Measurements from ENCODE around the gene ELF1.

Gene ELF1

GRCh38 chr13:40960716-40961115 lies 58.4 kb downstream of the ELF1 start:
- Histone ChIP-seq H2BK12ac (ENCODE audit: low read length in 2 of 2) (no peak overlapping the region), H2BK120ac (ENCODE audit: low read depth, low read length) (no peak overlapping the region), H3K23ac (ENCODE audit: low read length in 2 of 2) (no peak overlapping the region), H3K18ac (ENCODE audit: low read depth in 1 of 2, low read length in 2 of 2) (no peak overlapping the region), H3K79me1 (replicated peaks; ENCODE audit: low read length, poor library complexity, severe bottlenecking) (peaks cover 5% of the 10 kb centered on the region), H3K4ac (ENCODE audit: low read depth in 1 of 2, low read length in 2 of 2) (no peak overlapping the region), H3K27ac (ENCODE audit: low read length, poor library complexity, severe bottlenecking) (no peak overlapping the region), H3K9ac (ENCODE audit: low read length) (no peak overlapping the region), H3K27me3 (ENCODE audit: control insufficient read depth in 1 of 2, insufficient read depth in 1 of 2, low read length in 2 of 2) (no peaks in the 10 kb centered on the region), H3K4me1 (ENCODE audit: control insufficient read depth, insufficient read depth, low read depth, low read length) (no peaks in the 10 kb centered on the region), H4K91ac (ENCODE audit: low read length) (no peak overlapping the region), H3K4me2 (ENCODE audit: low read length, poor library complexity, severe bottlenecking) (no peak overlapping the region), H2BK15ac (ENCODE audit: low read depth, poor library complexity, severe bottlenecking) (no peak overlapping the region), H3K36me3 (ENCODE audit: control insufficient read depth in 1 of 2, insufficient read depth in 2 of 2, low read depth in 1 of 2, low read length in 2 of 2) (peaks cover 0 to 16% of the 10 kb centered on the region in 2 experiments), H3K4me3 (ENCODE audit: insufficient read depth in 1 of 2, low read depth in 1 of 2, low read length in 2 of 2) (no peak overlapping the region), H2AK5ac (ENCODE audit: low read length, severe bottlenecking) (no peak overlapping the region), H3K9me3 (ENCODE audit: control insufficient read depth, low read length) (no peaks in the 10 kb centered on the region), H2BK5ac (ENCODE audit: low read depth, low read length, poor library complexity, severe bottlenecking) (no peak overlapping the region), H2AFZ (ENCODE audit: low read depth, low read length) (no peak overlapping the region), H4K8ac (ENCODE audit: low read length) (no peak overlapping the region), H3K14ac (ENCODE audit: low read length in 2 of 2) (no peak overlapping the region)
- 93% methylated on average over 2 of the region's 3 CpGs for WGBS
- DNase-seq: no peak

- DNase-seq: no peak
- WGBS: 97% methylated on average over 5 of the region's 5 CpGs
Measured at GRCh38 chr13:40958655-40959054, 60.5 kb downstream of the ELF1 start.

GRCh38 chr13:40946485-40946884 lies 72.6 kb downstream of the ELF1 start:
- no peak overlapping the region for H3K4ac ChIP-seq (ENCODE audit: low read depth in 1 of 2, low read length in 2 of 2)
- H3K4me3 ChIP-seq (ENCODE audit: insufficient read depth in 1 of 2, low read depth in 1 of 2, low read length in 2 of 2): no peak overlapping the region
- no peak overlapping the region for H3K27ac ChIP-seq (ENCODE audit: low read length, poor library complexity, severe bottlenecking)
- no peaks in the 10 kb centered on the region for H3K9me3 ChIP-seq (ENCODE audit: control insufficient read depth, low read length)
- H3K36me3 ChIP-seq (ENCODE audit: control insufficient read depth in 1 of 2, insufficient read depth in 2 of 2, low read depth in 1 of 2, low read length in 2 of 2): peaks cover 21 to 92% of the 10 kb centered on the region in 2 experiments
- peaks cover 33% of the 10 kb centered on the region for H3K79me1 ChIP-seq (replicated peaks; ENCODE audit: low read length, poor library complexity, severe bottlenecking)
- H3K18ac ChIP-seq (ENCODE audit: low read depth in 1 of 2, low read length in 2 of 2): no peak overlapping the region
- peak overlapping the region in 1 of 2 experiments; percentile 52 for H3K23ac ChIP-seq (ENCODE audit: low read length in 2 of 2)
- no peaks in the 10 kb centered on the region for H3K4me1 ChIP-seq (ENCODE audit: control insufficient read depth, insufficient read depth, low read depth, low read length)
- H2BK5ac ChIP-seq (ENCODE audit: low read depth, low read length, poor library complexity, severe bottlenecking): no peak overlapping the region
- no peak for DNase-seq
- H3K27me3 ChIP-seq (ENCODE audit: control insufficient read depth in 1 of 2, insufficient read depth in 1 of 2, low read length in 2 of 2): no peaks in the 10 kb centered on the region
- no peak overlapping the region for H2BK12ac ChIP-seq (ENCODE audit: low read length in 2 of 2)
- no peak overlapping the region for H2BK120ac ChIP-seq (ENCODE audit: low read depth, low read length)
- H2AFZ ChIP-seq (ENCODE audit: low read depth, low read length): no peak overlapping the region
- no peak overlapping the region for H3K9ac ChIP-seq (ENCODE audit: low read length)
- no peak overlapping the region for H3K4me2 ChIP-seq (ENCODE audit: low read length, poor library complexity, severe bottlenecking)
- H3K14ac ChIP-seq (ENCODE audit: low read length in 2 of 2): no peak overlapping the region
- no peak overlapping the region for H4K91ac ChIP-seq (ENCODE audit: low read length)
- H2BK15ac ChIP-seq (ENCODE audit: low read depth, poor library complexity, severe bottlenecking): no peak overlapping the region
- no peak overlapping the region for H2AK5ac ChIP-seq (ENCODE audit: low read length, severe bottlenecking)
- H4K8ac ChIP-seq (ENCODE audit: low read length): no peak overlapping the region
- WGBS: no CpG with 5 or more reads among the region's 1 CpG

More at GRCh38 chr13:40958655-40959054, 60.5 kb downstream of the ELF1 start:
- Histone ChIP-seq H3K23ac (ENCODE audit: low read length in 2 of 2) (no peak overlapping the region), H3K4ac (ENCODE audit: low read depth in 1 of 2, low read length in 2 of 2) (no peak overlapping the region), H3K4me3 (ENCODE audit: insufficient read depth in 1 of 2, low read depth in 1 of 2, low read length in 2 of 2) (no peak overlapping the region), H3K27ac (ENCODE audit: low read length, poor library complexity, severe bottlenecking) (no peak overlapping the region), H3K18ac (ENCODE audit: low read depth in 1 of 2, low read length in 2 of 2) (no peak overlapping the region), H3K4me2 (ENCODE audit: low read length, poor library complexity, severe bottlenecking) (no peak overlapping the region), H2AK5ac (ENCODE audit: low read length, severe bottlenecking) (no peak overlapping the region), H3K4me1 (ENCODE audit: control insufficient read depth, insufficient read depth, low read depth, low read length) (no peaks in the 10 kb centered on the region), H2BK5ac (ENCODE audit: low read depth, low read length, poor library complexity, severe bottlenecking) (no peak overlapping the region), H4K91ac (ENCODE audit: low read length) (no peak overlapping the region), H3K79me1 (replicated peaks; ENCODE audit: low read length, poor library complexity, severe bottlenecking) (peaks cover 4% of the 10 kb centered on the region), H4K8ac (ENCODE audit: low read length) (no peak overlapping the region), H3K36me3 (ENCODE audit: control insufficient read depth in 1 of 2, insufficient read depth in 2 of 2, low read depth in 1 of 2, low read length in 2 of 2) (peaks cover 0 to 22% of the 10 kb centered on the region in 2 experiments), H2BK15ac (ENCODE audit: low read depth, poor library complexity, severe bottlenecking) (no peak overlapping the region), H3K9ac (ENCODE audit: low read length) (no peak overlapping the region), H2BK12ac (ENCODE audit: low read length in 2 of 2) (no peak overlapping the region), H2BK120ac (ENCODE audit: low read depth, low read length) (no peak overlapping the region), H2AFZ (ENCODE audit: low read depth, low read length) (no peak overlapping the region), H3K27me3 (ENCODE audit: control insufficient read depth in 1 of 2, insufficient read depth in 1 of 2, low read length in 2 of 2) (no peaks in the 10 kb centered on the region), H3K9me3 (ENCODE audit: control insufficient read depth, low read length) (no peaks in the 10 kb centered on the region), H3K14ac (ENCODE audit: low read length in 2 of 2) (no peak overlapping the region)

GRCh38 chr13:40943073-40943472 lies 76.0 kb downstream of the ELF1 start:
- H2BK15ac ChIP-seq (ENCODE audit: low read depth, poor library complexity, severe bottlenecking): no peak overlapping the region
- H3K9ac ChIP-seq (ENCODE audit: low read length): no peak overlapping the region
- no peak overlapping the region for H3K4ac ChIP-seq (ENCODE audit: low read depth in 1 of 2, low read length in 2 of 2)
- DNase-seq: no peak
- no peak overlapping the region for H2BK120ac ChIP-seq (ENCODE audit: low read depth, low read length)
- H3K27ac ChIP-seq (ENCODE audit: low read length, poor library complexity, severe bottlenecking): no peak overlapping the region
- H3K4me1 ChIP-seq (ENCODE audit: control insufficient read depth, insufficient read depth, low read depth, low read length): no peaks in the 10 kb centered on the region
- H3K23ac ChIP-seq (ENCODE audit: low read length in 2 of 2): no peak overlapping the region
- H3K79me1 ChIP-seq (replicated peaks; ENCODE audit: low read length, poor library complexity, severe bottlenecking): peaks cover 32% of the 10 kb centered on the region
- no peaks in the 10 kb centered on the region for H3K27me3 ChIP-seq (ENCODE audit: control insufficient read depth in 1 of 2, insufficient read depth in 1 of 2, low read length in 2 of 2)
- no peak overlapping the region for H4K8ac ChIP-seq (ENCODE audit: low read length)
- no peak overlapping the region for H2BK5ac ChIP-seq (ENCODE audit: low read depth, low read length, poor library complexity, severe bottlenecking)
- no peaks in the 10 kb centered on the region for H3K9me3 ChIP-seq (ENCODE audit: control insufficient read depth, low read length)
- H3K18ac ChIP-seq (ENCODE audit: low read depth in 1 of 2, low read length in 2 of 2): no peak overlapping the region
- peaks cover 15 to 95% of the 10 kb centered on the region in 2 experiments for H3K36me3 ChIP-seq (ENCODE audit: control insufficient read depth in 1 of 2, insufficient read depth in 2 of 2, low read depth in 1 of 2, low read length in 2 of 2)
- H3K4me2 ChIP-seq (ENCODE audit: low read length, poor library complexity, severe bottlenecking): no peak overlapping the region
- no peak overlapping the region for H4K91ac ChIP-seq (ENCODE audit: low read length)
- H2AFZ ChIP-seq (ENCODE audit: low read depth, low read length): no peak overlapping the region
- no peak overlapping the region for H3K4me3 ChIP-seq (ENCODE audit: insufficient read depth in 1 of 2, low read depth in 1 of 2, low read length in 2 of 2)
- no peak overlapping the region for H3K14ac ChIP-seq (ENCODE audit: low read length in 2 of 2)
- H2AK5ac ChIP-seq (ENCODE audit: low read length, severe bottlenecking): no peak overlapping the region
- H2BK12ac ChIP-seq (ENCODE audit: low read length in 2 of 2): no peak overlapping the region
